HUDEP-2 (cell line): Measurements from ENCODE around the gene RAD51B.
A peak's percentile ranks its signal among the peaks of the same experiment; 100 is the strongest.

Experiments used
- DNase-seq, 76 experiments: peaks; one replicate each; lab custom pipeline; 2025; ENCODE audit not compliant: unreplicated experiment in 76 of 76; lab: John Stamatoyannopoulos, UW

The RAD51B gene

GRCh38 chr14:67831113-67831512 lies 11.5 kb downstream of the RAD51B start:
- no peak for DNase-seq

DNA sequence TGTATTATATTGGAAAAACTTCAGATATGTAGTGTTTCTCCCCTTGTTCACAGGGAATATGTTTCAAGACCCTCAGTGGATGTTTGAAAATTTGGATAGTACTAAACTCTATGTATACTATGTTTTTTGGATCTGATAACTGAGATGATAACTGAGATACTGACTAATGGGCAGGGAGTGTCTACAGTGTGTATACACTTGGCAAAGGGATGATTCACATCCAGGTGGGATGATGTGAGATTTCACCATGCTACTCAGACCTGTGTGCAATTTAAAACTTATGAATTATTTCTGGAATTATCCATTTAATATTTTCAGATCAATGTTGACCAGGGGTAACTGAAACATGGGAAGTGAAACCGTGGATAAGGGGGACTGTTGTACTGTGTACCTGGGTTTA lies 13.8 kb downstream of the RAD51B start:
- no peak for DNase-seq

GRCh38 chr14:67835596-67835995 lies 16.0 kb downstream of the RAD51B start:
- DNase-seq, result no peak

GRCh38 chr14:67837011-67837624 lies 17.5 kb downstream of the RAD51B start:
- DNase-seq, result peak in 54 of 76 experiments; percentile 3 to 64 (median 38)

GRCh38 chr14:67846029-67846610 lies 26.5 kb downstream of the RAD51B start:
- DNase-seq, result no peak

- DNase-seq, result no peak
These were observed 30.7 kb downstream of the RAD51B start for GRCh38 chr14:67850066-67850830.

- DNase-seq, result no peak
These were observed 32.3 kb downstream of the RAD51B start for GRCh38 chr14:67851785-67852410.

DNA sequence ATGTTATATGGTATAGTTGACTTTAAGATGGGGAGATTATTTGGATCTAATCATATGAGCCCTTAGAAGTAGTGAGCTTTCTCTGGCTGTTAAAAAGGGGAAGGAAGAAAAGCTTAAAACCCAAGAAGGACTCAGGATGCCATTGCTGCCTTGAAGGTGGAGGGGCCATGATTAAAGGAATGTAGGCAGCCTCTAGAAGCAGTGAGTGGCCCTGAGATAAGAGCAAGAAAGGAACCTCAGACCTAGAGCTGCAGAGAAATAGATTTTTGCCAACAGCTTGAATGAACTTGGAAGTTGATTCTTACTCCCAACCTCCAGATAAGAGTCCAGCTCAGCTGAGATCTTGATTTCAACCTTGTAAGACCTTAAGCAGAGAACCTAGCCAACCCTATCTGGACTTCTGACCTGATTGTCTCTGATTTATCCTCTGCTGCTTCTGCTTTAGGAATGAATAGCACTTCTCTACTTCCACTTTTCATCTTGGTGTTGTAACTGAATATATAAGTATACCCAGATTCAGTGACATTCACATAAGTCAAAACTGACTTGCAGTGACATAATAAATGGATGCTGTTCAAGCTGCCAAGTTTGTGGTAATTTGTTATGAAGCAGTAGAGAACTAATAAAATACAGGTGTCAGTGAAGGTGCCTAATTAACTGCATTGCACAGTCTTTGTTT lies 33.5 kb downstream of the RAD51B start:
- no peak for DNase-seq

DNA sequence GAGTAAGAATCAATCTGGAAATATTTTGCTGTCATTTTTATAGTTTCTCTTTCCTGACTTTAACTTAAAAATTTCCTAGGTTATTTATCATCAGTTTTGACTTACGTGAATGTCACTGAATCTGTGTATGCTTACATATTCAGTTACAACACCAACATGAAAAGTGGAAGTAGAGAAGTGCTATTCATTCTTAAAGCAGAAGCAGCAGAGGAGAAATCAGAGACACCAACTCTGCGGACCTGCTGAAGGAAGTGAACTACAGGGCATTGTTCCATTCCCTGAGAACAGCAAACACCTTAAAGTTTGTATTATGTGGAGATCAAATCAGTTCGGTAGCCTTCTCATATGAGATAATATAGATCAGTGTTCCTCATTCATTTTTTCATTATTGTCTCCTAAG lies 34.1 kb downstream of the RAD51B start:
- DNase-seq, result no peak

DNA sequence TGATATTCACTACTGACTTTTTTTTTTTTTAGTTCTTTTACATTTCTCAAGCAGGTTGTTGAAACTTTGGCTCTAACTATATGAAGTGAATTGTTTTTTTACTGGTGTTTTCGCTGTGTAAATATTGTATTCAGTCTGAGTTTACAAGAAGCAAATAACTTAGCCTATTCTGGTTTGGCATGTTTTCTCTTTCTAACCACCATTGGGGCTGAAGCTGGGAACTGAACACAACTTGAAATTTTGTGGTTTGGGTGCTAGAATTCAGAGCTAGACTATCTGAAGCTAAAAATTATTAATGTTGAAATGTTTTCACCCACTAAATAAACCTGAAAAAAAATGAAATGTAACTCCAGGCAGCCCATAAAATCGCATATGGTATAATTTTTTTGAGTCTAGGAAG lies 37.2 kb downstream of the RAD51B start:
- DNase-seq, result no peak

- no peak for DNase-seq
These were observed 38.3 kb downstream of the RAD51B start for GRCh38 chr14:67857778-67858350.

GRCh38 chr14:67859169-67859749 lies 39.7 kb downstream of the RAD51B start:
- DNase-seq, result no peak

DNA sequence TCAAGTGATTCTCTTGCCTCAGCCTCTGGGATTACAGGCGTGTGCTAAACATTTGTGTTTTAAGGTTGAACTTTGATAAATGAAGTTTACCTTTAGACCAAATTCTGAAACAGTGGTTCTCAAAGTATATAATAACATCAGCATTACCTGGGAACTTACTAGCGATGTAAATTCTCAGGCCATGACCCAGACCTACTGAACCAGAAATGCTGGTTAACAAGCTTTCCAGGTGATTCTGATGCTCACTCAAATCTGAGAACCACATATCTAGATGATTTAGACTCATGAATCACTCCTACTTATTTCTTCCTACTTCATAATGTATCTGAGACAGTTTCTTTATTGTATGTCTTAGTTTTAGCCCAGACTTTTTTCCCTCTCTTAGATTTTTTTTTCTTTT lies 43.6 kb downstream of the RAD51B start:
- DNase-seq, result no peak

GRCh38 chr14:67875175-67876006 lies 55.8 kb downstream of the RAD51B start:
- no peak for DNase-seq

- DNase-seq, result no peak
These were observed 59.4 kb downstream of the RAD51B start for GRCh38 chr14:67879026-67879425.

- DNase-seq, result no peak
These were observed 61.6 kb downstream of the RAD51B start for GRCh38 chr14:67881225-67881624.

GRCh38 chr14:67882986-67883555 lies 63.5 kb downstream of the RAD51B start:
- no peak for DNase-seq

- no peak for DNase-seq
These were observed 64.1 kb downstream of the RAD51B start for GRCh38 chr14:67883717-67884116.

DNA sequence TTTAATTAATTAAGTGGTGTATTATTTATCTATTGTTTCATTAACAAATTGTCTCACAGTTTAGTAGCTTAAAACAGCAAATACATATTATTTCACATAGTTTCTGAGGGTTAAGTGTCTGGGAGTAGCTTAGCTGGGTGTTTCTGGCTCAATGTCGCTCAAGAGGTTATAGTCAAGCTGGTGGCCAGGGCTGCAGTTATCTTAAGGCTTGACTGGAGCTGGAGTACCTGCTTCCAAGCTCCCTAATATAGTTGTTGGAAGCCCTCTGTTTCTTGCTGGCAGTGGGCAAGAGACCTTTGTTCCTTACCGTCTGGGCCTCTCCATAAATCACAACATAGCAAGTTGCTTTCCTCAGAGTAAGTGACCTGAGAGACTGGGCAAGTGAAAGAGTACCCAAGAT lies 66.6 kb downstream of the RAD51B start:
- no peak for DNase-seq
